NCI-H1092 treated with DMSO at 0.1 percent for 48 hours (cell line): ENCODE data around the gene C1orf159.
"Not testable (repeated sequence)": the region's sequence is repeated elsewhere in the genome, so short reads cannot be mapped to it uniquely, and the experiment has no call there.

Experiments used
- DNase-seq: peaks from one replicate; lab custom pipeline; 2025; lab: John Stamatoyannopoulos, UW

The C1orf159 gene

DNA sequence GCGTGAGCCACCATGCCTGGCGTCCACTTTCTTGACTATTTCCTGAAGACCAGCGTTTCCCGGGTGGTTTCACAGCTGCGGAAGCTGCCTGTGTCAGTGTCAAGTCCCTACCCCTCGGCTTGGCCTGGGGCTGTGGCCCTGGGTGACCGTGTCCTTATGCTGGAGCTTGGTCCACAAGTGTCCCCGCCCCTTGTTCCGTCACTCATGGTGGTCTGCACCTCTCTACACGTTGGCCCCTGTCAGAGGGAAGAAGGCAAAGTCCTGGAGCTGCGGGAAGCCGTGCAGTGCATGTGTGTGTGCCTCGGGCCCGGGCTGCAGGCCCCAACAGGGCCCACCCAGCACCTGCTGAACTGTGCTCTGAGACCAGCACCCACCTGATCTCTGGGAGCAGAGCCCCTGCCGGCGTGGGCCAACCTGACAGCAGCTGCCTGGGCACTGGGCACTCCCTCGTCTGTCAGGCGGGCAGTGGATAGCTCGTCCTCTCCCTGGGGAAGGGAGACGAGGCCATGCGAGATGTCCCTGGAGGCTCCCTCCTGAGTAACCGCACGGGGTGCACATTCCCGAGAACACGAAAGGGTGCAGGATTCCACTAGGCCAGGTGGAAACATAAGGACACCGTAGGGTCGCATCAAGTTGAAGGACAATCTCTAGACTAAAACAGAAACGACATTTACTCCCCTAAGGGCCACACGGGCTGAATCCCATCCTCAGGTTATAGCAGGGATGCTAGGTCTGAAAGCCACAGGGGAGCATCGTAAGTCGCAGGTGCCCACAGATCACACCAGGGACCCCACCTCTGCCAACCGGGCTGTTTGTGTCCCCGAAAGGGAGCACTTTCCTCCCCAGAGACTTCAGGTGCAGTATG is 2.4 kb upstream of the C1orf159 start:
- DNase-seq = no peak

DNA sequence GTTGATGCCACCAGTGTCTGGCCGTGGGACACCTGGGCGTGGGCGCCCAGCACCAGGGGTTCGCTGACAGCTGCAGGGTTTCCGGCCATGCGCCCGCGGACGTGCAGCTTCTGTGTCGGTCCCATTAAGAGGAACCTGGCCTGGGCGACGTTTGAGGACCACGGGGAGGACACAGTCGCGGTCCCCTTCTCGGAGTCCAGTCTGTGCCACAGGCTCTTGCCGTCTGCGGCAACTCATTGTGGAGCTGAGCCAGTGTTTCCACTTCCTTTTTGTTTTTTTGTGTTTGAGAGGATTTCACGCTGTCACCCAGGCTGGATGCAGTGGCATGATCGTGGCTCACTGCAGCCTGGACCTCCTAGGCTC is 1.6 kb upstream of the C1orf159 start:
- DNase-seq = no peak

DNA sequence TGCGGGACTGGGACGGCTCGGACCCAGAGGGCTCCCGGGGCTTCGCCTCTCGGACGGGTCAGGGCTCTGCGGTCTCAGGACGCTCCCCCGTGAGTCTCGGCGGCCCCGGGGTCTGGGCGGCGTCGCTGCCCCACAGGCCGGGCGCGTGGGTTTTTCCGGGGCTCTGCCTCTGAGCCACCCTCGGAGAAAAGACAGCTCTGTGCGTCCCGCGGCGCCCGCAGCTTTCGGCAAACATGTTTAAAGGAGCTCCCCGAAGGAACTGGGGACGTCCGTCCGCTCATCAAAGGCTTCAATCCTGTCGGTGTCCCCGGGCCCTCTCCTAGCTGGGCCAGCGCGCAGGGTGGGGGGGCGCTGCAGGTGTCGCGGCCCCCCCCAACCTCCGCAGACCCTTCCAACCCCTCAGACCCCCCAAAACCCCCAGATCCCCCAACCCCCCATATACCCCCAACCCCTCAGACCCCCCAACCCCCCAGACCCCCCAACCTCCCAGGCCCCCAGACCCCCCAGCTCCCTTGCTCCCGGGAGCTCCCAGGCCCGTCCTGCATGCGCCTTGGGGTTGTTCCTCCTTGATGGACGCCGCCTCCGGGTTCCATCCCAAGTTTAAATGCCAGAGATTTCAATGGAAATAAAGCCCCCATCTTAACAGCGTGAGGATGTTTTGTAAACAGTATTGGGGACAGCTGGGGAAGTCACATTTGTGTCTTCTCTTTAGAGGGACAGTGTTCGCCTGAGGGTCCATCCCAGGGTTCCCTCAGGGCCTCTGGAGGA is 996 bp upstream of the C1orf159 start:
- DNase-seq = no peak

DNA sequence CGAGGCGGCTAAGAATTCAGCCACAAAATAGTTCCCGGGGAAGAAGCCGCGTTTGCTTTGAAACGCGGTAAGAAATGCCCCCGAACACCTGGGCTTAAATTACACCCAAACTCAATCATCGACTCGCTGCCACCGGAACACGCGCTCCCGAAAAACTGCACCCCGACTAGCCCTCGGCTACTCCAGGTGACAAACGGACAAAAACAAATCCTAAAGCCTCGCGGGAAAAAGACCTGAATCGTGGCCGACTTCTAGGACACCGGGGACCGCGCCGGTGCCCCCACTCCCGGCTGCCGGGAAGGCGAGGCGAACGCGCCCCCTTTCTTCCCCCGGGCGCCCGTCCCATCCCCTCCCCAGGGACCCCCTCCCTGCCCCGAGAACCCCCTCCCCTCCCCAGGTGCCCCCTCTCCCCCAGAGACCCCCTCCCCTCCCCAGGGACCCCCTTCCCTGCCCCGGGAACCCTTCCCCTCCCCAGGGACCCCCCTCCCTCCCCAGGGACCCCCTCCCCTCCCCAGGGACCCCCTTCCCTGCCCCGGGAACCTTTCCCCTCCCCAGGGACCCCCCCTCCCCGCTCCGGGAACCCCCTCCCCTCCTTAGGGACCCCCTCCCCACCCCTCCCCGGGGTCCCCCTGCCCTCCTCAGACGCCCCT is 628 bp downstream of the C1orf159 start:
- DNase-seq = no peak

DNA sequence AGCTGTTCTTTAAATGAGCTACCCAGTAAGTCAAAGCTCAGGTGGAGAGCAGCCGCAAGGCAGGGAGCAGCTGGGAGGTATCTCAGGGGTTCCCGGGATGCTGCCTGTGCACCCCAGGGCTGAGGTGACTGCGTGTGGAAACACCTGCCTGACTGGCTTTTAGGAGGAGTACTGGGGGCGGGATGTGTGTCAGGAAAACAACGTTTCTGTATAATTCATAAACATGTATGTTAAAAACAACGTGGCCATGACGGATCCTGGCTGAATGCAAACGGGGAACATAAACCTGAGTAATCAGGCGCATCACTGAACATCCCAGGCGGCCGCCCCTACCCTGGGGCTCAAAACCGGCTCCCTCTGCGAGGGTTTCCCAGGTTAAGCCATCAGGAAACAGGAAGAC is 1.5 kb downstream of the C1orf159 start:
- no peak for DNase-seq

DNA sequence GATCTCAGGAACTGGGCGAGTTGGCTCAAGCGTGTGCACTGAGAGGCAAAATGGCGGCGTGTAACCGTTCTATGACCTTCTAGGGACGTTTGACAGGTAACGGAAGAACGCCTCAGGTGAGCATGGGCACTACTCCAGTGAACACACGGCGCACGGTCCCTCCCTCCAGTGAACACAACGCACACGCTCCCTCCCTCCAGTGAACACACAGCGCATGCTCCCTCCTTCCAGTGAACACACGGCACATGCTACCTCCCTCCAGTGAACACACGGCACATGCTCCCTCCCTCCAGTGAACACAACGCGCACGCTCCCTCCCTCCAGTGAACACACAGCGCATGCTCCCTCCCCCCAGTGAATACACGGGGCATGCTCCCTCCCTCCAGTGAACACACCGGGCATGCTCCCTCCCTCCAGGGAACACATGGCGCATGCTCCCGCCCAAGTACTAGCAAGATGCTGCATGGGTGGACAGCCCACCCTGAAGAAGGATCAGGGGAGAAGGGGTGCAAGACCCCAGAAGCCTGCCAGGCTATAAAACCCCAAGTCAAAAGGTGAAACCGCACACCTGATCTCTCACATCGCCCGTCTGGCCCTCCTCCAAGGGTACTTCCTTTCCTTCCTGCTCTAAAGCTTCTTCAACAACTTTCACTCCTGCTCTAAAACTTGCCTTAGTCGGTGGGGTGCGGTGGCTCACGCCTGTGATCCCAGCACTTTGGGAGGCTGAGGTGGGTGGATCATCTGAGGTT is 3.5 kb downstream of the C1orf159 start:
- DNase-seq = no peak

DNA sequence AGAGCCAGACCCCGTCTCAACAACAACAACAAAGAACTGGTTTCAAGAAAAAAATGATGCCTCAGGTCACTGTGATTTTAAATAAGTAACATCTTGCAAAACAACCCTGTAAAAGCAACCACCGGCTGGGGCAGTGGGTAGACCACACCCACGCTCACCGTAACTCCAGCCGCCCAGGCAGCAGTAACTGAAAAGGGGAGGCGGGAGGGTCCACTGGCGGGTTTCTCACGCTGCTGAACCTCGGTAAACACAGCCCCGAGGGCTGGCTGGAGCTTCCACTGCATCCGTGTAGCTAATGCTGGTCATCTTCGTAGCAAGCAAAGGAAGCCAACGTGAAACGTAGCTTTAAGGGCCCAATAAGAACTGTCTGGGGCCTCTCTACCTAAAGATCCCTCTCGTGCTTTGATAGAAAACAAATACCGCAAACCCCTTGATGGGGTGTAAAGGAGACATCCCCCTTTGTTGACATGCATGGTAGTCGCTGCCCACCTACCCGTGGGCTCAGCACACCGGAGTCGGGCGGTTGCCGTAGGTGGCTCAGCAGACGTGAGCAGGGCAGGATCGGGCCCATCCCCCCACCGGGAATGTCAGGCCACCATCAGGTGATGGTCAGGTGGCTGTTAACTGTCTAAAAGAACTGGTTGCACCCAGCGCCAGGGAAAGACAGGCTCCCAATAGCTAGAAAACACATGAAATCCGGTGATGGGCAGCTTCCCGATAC is 4.2 kb downstream of the C1orf159 start:
- DNase-seq = no peak

DNA sequence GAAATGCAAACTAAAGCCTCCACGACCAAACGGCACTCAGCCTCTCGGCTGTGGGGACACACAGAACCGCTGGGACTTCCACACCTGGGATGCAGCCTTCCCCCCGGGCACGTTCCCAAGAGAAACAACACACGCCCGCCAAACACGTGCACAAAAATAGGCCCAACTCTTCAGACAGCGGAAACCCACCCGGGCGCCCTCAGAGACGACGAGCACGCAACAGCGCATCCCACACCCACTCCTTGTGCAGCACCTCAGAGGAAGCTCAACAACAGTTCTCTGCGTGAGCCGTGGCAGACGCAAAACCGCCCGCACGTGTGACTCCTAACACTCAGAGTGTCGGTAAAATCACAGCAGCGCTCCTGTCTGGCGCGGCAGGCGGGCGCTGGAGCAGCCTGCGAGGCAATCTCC is 5.3 kb downstream of the C1orf159 start:
- DNase-seq = no peak

DNA sequence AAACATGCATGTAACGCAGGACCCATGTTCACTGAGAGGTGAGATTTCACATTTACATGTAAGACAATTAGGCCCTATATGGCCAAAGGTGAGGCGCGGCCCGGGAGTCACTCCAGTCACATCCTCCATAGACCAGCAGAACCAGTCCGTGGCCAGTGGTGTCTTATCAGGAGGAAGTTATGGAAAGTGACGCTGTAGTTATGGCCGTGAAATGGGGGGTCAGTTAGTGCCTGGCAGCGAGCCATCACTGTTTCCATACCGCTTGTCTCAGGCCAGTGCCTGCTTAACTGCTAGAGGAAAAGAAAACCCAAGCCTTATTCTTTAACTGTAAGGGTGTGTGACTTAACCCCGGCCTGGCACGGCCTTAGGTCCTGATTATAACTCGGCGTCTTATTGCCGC is 6.1 kb downstream of the C1orf159 start:
- no peak for DNase-seq

DNA sequence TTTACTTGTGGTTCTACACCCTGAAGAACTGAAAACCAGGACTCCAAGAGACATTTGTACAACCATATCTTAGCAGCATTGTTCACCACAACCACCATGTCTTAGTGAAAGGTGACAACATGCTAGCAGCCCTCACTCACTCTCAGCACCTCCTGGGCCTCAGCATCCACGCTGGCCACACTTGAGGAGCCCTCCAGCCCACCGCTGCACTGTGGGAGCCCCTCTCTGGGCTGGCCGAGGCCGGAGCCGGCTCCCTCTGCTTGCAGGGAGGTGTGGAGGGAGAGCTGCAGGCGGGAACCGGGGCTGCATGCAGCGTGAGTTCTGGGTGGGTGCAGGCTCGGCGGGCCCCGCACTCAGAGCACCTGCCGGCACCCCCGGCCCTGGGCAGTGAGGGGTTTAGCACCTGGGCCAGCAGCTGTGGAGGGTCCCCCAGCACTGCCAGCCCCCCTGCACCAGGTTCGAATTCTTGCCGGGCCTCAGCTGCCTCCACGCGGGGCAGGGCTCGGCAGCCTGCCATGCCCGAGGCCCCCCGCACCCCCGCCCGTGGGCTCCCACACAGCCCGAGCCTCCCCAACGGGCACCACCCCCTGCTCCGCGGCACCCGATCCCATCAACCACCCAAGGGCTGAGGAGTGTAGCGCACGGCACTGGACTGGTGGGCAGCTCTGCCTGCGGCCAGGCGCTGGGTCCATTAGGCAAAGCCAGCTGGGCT is 9.2 kb downstream of the C1orf159 start:
- DNase-seq = no peak

DNA sequence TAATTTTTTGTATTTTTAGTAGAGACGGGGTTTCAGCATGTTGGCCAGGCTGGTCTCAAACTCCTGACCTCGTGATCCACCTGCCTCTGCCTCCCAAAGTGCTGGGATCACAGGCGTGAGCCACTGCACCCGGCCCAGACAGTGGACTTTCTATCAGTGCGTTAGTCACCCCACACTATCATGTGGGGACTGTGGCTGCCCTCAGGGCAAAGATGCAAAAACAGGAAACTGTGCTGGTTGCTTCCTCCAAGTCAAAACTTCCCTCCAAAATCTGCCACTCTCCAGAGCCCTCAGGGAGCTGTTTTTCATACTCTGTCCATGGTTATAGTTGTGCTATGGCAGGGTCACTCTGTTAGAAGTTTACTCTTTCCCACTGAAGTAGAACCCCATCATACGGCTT is 11.7 kb downstream of the C1orf159 start:
- not testable (repeated sequence) for DNase-seq

DNA sequence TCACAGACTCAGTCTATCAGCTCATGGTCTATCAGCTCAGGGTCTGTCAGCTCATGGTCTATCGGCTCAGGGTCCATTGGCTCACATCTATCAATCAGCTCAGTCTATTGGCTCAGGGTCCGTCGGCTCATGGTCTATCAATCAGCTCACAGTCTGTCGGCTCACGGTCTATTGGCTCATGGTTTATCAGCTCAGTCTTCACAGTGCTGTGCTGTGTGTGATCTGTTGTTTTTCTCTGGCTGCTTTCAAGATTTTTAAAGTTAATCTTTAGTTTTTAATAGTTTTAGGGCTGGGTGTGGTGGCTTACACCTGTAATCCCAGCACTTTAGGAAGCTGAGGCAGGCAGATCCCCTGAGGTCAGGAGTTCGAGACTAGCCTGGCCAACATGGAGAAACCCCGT is 14.4 kb downstream of the C1orf159 start:
- DNase-seq = no peak

DNA sequence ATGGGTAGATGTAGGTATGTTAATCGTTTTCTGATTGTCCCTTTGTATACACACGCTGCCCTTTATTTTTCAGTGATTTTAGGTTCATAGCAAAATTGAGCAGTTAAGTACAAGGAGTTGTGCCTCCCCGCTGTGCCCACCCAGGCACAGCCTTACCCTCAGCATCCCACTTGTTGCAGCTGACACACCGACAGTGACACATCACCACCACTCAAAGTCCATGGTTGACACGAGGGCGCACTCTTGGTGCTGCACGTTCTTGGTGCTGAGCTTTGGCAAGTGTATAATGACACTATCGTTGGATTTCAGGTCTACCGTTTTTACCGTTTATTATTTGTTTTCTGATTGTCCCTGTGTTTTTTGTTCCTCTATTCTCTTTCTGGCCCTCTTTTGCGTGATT is 15.6 kb downstream of the C1orf159 start:
- no peak for DNase-seq

DNA sequence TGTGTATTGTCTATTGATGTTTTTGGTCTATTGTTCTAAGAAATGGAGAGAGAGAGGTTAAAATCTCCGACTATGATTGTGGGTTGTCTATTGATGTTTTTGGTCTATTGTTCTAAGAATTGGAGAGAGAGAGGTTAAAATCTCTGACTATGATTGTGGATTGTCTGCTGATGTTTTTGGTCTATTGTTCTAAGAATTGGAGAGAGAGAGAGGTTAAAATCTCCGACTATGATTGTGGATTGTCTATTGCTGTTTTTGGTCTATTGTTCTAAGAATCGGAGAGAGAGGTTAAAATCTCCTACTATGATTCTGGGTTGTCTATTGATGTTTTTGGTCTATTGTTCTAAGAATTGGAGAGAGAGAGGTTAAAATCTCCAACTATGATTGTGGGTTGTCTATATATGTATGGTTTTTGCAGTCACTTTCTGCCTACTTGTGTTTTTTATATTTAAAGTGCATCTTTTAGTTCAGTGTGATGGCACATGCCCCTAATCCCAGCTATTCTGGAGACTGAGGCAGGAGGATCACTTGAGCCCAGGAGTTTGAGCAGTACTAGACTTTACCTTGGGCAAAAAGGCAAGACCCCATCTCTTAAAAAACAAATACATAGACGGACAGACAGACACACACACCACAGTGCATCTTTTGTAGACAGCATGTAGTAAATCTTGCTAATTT is 16.2 kb downstream of the C1orf159 start:
- no peak for DNase-seq

DNA sequence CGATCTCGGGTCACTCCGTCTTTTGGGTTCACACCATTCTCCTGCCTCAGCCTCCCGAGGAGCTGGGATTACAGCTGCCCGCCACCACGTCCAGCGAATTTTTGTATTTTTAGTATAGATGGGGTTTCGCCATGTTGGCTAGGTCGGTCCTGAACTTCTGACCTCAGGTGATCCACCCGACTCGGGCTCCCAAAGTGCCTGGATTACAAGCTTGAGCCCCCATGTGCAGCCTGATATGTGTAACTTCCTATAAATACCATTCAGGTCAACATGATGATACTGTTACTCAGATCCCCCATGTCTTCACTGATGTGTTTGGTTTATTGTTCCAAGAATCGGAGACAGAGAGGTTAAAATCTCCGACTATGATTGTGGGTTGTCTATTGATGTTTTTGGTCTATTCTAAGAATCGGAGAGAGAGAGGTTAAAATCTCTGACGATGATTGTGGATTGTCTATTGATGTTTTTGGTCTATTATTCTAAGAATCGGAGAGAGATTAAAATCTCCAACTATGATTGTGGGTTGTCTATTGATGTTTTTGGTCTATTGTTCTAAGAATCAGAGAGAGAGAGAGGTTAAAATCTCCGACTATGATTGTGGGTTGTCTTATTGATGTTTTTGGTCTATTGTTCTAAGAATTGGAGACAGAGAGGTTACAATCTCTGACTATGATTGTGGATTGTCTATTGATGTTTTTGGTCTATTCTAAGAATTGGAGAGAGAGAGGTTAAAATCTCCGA is 17.0 kb downstream of the C1orf159 start:
- DNase-seq = no peak

DNA sequence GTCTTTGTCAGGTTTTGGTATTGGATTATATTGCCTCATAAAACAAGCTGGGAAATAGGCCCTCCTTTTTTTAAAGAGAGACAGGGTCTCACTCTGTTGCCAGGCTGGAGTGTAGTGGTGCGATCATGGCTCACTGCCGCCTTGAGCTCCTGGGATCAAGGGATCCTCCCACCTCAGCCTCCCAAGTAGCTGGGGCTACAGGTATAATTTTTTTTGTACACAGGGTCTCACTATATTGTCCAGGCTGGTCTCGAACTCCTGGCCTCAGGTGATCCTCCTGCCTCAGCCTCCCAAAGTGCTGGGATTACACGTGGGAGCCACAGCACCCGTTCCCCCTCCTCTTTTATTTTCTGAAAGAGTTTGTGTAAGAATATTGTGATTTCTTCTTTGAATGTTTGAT is 19.8 kb downstream of the C1orf159 start:
- DNase-seq = not testable (repeated sequence)

DNA sequence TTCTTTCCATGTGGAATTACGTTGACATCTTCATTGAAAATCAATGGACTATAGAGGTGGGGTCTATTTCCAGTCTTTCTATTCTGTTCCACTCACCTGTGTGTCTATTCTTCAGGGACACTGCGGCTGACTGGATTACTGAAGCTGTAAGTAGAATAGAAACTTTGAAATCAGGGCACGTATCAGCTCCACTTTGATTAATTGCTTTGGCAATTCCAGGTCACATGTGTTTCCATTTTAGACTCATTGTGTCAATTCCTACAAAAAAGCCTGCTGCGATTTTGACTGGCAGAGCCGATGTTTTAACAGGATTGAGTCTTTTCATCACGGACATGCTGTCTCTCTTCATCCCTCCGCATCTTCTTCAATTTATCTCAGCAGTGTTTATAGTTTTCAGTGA is 20.9 kb downstream of the C1orf159 start:
- no peak for DNase-seq

DNA sequence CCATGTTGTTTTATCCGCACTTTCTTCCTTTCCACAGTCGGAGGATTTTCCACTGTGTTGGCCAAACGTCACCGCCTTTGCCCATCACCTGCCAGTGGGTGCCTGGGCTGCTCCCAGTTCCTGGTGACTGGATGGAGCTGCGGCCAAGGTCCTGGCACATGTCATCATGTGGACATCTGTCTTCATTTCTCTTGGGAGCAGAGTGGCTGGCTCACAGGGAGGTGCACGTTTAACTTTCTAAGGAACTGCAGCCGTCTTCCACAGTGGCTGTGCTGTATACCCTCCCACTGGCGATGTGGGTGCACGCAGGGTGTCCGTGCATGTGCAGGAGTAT is 22.3 kb downstream of the C1orf159 start:
- DNase-seq = no peak

DNA sequence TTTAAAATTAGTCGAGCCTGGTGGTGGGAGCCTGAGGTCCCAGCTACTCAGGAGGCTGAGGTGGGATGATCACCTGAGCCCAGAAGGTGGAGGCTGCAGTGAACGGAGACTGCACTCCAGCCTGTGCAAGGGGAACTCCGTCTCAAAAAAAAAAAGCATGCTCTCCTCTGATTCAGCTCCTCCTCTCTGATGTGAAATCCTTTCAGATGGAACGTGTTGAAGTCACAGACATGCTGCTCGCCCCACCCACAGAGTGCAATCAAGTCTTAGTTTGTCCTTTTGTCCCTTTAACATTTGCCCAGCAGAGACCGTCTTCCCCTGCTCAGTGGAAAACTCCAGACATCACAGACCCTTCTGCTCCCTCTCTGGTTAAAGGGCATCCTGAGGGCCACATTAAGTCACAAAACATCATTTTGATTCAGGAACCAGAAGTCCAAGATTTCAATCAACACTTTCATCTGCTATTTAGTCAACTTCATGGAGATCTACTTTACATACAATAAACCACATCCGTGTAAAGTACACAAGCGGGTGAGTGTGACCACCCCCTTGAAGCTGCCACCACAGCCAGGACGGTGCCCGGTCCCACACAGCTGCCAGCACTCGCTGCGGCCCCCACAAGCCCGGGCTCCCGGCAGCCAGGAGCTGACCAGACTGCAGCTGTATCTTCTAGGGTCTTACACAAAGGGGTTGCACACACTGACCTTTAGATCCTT is 22.8 kb downstream of the C1orf159 start:
- DNase-seq = no peak
